ENCODE results near the gene SEC23IP.

DNA sequence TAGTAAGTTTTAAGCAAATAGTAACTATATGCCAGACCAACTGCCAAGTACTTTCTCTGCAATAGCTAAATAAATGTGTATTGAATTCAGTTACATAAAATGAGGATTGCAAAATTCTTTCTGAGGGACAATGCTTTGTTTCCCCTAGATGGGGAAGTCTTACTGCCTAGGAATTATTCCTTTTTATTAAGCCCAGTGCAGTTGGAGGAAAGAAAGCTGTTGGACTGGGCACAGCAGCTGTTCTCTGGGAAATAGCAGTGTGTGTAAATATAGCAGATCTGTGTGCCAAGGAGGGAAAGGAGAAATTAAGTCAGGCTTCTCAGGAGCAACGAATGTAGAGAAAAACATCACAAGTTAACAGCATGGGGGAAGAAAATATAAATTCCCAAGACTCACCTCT lies 77.1 kb downstream of the SEC23IP start:
- TF ChIP-seq, protein P1, sequence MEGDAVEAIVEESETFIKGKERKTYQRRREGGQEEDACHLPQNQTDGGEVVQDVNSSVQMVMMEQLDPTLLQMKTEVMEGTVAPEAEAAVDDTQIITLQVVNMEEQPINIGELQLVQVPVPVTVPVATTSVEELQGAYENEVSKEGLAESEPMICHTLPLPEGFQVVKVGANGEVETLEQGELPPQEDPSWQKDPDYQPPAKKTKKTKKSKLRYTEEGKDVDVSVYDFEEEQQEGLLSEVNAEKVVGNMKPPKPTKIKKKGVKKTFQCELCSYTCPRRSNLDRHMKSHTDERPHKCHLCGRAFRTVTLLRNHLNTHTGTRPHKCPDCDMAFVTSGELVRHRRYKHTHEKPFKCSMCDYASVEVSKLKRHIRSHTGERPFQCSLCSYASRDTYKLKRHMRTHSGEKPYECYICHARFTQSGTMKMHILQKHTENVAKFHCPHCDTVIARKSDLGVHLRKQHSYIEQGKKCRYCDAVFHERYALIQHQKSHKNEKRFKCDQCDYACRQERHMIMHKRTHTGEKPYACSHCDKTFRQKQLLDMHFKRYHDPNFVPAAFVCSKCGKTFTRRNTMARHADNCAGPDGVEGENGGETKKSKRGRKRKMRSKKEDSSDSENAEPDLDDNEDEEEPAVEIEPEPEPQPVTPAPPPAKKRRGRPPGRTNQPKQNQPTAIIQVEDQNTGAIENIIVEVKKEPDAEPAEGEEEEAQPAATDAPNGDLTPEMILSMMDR (conservative IDR thresholded peaks at IDR 0.05 in 1 of 2, IDR thresholded peaks at IDR 0.05 in 1 of 2; ENCODE audit: extremely low read depth in 1 of 2, insufficient read depth in 1 of 2, low read depth in 1 of 2, low read length in 2 of 2), result no peak
- no peak for TF ChIP-seq EZH2 (IDR thresholded peaks at IDR 0.05; ENCODE audit: borderline replicate concordance, low read length)

Measured in mammary epithelial cell (primary cell).